HCT116 (cell line): ENCODE results near the gene CD302.

Source experiments
- CEBPB ChIP-seq: IDR thresholded peaks from 2 replicates; pipeline ENCODE4 v1.6.1; 2012; ENCODE audit warnings: low read depth
- EZH2 ChIP-seq: fragments of 200-600 bp; sonication (generic); IDR thresholded peaks from 2 replicates; pipeline ENCODE4 v1.6.1; 2017; ENCODE audit warnings: antibody characterized with exemption, mixed run types
- EZH2phosphoT487 ChIP-seq: fragments of 200-600 bp; IDR thresholded peaks from 2 replicates; pipeline ENCODE4 v1.6.1; 2018; ENCODE audit warnings: antibody characterized with exemption, borderline replicate concordance
- POLR2A ChIP-seq: IDR thresholded peaks from 2 replicates; pipeline ENCODE4 v1.7.0; 2011; ENCODE audit warnings: borderline replicate concordance; ENCODE audit not compliant: insufficient read depth, insufficient read length; ENCODE audit errors: extremely low read depth
- RAD21 ChIP-seq: IDR thresholded peaks from 2 replicates; pipeline ENCODE4 v1.6.1; 2012; ENCODE audit warnings: low read depth, mild to moderate bottlenecking
- SIN3A ChIP-seq: IDR thresholded peaks from 2 replicates; pipeline ENCODE4 v1.6.1; 2012; ENCODE audit warnings: low read depth
- TCF7L2 ChIP-seq: IDR thresholded peaks from 2 replicates; pipeline ENCODE4 v1.7.0; 2011; ENCODE audit warnings: borderline replicate concordance, inconsistent platforms; ENCODE audit not compliant: insufficient read depth, insufficient read length; ENCODE audit errors: extremely low read depth
- YY1 ChIP-seq: IDR thresholded peaks from 2 replicates; pipeline ENCODE4 v1.6.1; 2011; ENCODE audit warnings: low read length, low read depth, moderate library complexity, mild to moderate bottlenecking; ENCODE audit not compliant: insufficient replicate concordance; ENCODE audit errors: extremely low read depth
- TF ChIP-seq, protein P1 (sequence below), 3 experiments: fragments of 200-600 bp in 1 of 3; sonication (generic) in 1 of 3; IDR thresholded peaks in 2 of 3; conservative IDR thresholded peaks in 1 of 3; 2 replicates each; pipeline ENCODE4 v1.5.1; 2012 to 2017; ENCODE audit warnings: low read depth in 2 of 3, low read length in 2 of 3, antibody characterized with exemption in 1 of 3, borderline replicate concordance in 1 of 3, control low read depth in 1 of 3, mild to moderate bottlenecking in 1 of 3, mixed read lengths in 1 of 3, mixed run types in 1 of 3, moderate library complexity in 1 of 3; ENCODE audit not compliant: insufficient read depth in 1 of 3
- TF ChIP-seq, protein P2 (sequence below): IDR thresholded peaks from 2 replicates; pipeline ENCODE4 v1.6.1; 2012; ENCODE audit warnings: low read depth

DNA sequence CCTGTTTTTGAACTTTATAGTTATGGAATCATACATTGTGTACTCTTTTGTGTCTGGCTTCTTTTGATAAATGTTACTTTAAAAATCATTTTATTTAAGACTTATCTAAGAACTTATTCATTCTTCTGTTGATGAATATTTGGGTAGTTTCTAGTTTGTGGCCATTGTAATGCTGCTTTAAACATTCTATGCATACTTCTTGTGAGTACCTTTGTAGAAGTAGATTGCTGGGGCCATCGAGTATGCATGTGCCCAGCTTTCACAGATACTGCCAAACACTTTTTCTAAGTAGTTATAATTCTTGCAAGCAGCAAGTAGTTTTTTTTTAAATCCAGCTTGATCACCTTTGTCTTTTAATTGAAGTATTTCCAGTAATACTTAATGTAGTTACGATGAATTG is 11.1 kb downstream of the CD302 start:
- TF ChIP-seq, protein P1, sequence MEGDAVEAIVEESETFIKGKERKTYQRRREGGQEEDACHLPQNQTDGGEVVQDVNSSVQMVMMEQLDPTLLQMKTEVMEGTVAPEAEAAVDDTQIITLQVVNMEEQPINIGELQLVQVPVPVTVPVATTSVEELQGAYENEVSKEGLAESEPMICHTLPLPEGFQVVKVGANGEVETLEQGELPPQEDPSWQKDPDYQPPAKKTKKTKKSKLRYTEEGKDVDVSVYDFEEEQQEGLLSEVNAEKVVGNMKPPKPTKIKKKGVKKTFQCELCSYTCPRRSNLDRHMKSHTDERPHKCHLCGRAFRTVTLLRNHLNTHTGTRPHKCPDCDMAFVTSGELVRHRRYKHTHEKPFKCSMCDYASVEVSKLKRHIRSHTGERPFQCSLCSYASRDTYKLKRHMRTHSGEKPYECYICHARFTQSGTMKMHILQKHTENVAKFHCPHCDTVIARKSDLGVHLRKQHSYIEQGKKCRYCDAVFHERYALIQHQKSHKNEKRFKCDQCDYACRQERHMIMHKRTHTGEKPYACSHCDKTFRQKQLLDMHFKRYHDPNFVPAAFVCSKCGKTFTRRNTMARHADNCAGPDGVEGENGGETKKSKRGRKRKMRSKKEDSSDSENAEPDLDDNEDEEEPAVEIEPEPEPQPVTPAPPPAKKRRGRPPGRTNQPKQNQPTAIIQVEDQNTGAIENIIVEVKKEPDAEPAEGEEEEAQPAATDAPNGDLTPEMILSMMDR (IDR thresholded peaks at IDR 0.05 in 2 of 3, conservative IDR thresholded peaks at IDR 0.05 in 1 of 3; ENCODE audit: borderline replicate concordance in 1 of 3, insufficient read depth in 1 of 3, low read depth in 2 of 3, low read length in 2 of 3) = no peak
- TF ChIP-seq EZH2 = no peak
- no peak for TF ChIP-seq EZH2phosphoT487
- no peak for TF ChIP-seq RAD21
- TF ChIP-seq YY1 = no peak
- no peak for TF ChIP-seq CEBPB
- TF ChIP-seq, protein P2, sequence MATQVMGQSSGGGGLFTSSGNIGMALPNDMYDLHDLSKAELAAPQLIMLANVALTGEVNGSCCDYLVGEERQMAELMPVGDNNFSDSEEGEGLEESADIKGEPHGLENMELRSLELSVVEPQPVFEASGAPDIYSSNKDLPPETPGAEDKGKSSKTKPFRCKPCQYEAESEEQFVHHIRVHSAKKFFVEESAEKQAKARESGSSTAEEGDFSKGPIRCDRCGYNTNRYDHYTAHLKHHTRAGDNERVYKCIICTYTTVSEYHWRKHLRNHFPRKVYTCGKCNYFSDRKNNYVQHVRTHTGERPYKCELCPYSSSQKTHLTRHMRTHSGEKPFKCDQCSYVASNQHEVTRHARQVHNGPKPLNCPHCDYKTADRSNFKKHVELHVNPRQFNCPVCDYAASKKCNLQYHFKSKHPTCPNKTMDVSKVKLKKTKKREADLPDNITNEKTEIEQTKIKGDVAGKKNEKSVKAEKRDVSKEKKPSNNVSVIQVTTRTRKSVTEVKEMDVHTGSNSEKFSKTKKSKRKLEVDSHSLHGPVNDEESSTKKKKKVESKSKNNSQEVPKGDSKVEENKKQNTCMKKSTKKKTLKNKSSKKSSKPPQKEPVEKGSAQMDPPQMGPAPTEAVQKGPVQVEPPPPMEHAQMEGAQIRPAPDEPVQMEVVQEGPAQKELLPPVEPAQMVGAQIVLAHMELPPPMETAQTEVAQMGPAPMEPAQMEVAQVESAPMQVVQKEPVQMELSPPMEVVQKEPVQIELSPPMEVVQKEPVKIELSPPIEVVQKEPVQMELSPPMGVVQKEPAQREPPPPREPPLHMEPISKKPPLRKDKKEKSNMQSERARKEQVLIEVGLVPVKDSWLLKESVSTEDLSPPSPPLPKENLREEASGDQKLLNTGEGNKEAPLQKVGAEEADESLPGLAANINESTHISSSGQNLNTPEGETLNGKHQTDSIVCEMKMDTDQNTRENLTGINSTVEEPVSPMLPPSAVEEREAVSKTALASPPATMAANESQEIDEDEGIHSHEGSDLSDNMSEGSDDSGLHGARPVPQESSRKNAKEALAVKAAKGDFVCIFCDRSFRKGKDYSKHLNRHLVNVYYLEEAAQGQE = no peak
- TF ChIP-seq POLR2A = no peak
- no peak for TF ChIP-seq TCF7L2
- TF ChIP-seq SIN3A = no peak
